Measurements from ENCODE around the gene PWP1.

DNA sequence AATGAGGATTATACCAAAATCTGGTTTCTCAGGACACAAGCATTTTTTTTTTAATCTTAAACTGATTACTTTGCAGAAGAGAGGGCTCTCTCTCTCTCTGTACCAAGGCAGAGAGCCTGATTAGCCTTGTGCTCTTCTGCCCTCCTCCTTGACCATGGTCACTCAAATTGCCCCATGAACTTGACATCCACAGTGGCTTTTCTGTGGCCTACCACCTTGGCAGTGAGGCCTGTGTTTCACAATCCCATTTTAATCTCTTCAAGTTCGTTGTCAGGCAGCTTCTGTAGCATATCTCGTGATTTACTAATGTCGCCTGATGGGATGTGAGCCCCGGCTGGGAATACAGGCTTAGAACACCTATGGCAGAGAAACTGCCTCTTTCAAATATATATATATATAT is 30.7 kb upstream of the PWP1 start:
- TF ChIP-seq, protein P1, sequence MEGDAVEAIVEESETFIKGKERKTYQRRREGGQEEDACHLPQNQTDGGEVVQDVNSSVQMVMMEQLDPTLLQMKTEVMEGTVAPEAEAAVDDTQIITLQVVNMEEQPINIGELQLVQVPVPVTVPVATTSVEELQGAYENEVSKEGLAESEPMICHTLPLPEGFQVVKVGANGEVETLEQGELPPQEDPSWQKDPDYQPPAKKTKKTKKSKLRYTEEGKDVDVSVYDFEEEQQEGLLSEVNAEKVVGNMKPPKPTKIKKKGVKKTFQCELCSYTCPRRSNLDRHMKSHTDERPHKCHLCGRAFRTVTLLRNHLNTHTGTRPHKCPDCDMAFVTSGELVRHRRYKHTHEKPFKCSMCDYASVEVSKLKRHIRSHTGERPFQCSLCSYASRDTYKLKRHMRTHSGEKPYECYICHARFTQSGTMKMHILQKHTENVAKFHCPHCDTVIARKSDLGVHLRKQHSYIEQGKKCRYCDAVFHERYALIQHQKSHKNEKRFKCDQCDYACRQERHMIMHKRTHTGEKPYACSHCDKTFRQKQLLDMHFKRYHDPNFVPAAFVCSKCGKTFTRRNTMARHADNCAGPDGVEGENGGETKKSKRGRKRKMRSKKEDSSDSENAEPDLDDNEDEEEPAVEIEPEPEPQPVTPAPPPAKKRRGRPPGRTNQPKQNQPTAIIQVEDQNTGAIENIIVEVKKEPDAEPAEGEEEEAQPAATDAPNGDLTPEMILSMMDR (IDR thresholded peaks at IDR 0.05), result no peak
- TF ChIP-seq POLR2A (IDR thresholded peaks at IDR 0.05), result no peak
